ENCODE measurements around the gene KRTDAP.
"Not testable (repeated sequence)": the region's sequence is repeated elsewhere in the genome, so short reads cannot be mapped to it uniquely, and the experiment has no call there.

Gene KRTDAP

DNA sequence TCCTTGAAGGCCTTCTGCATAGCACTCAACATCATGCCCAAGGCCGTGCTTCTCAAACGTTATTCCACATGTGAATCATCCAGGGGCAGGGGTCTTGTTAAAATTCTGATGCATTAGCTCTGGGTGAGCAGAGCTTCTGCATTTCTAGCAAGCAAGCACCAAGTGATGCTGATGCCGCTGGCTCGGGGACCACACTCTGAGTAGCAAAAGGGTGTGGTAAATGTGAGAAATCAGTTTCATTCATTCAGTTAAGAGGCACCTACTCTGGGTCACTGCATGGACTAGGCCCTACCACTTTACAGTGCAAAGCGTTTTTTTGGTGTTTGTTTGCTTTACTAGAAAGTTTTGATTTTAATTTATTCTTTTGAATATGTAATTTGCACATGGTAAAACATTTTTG lies 7.2 kb downstream of the KRTDAP start:
- no peak for DNase-seq

DNA sequence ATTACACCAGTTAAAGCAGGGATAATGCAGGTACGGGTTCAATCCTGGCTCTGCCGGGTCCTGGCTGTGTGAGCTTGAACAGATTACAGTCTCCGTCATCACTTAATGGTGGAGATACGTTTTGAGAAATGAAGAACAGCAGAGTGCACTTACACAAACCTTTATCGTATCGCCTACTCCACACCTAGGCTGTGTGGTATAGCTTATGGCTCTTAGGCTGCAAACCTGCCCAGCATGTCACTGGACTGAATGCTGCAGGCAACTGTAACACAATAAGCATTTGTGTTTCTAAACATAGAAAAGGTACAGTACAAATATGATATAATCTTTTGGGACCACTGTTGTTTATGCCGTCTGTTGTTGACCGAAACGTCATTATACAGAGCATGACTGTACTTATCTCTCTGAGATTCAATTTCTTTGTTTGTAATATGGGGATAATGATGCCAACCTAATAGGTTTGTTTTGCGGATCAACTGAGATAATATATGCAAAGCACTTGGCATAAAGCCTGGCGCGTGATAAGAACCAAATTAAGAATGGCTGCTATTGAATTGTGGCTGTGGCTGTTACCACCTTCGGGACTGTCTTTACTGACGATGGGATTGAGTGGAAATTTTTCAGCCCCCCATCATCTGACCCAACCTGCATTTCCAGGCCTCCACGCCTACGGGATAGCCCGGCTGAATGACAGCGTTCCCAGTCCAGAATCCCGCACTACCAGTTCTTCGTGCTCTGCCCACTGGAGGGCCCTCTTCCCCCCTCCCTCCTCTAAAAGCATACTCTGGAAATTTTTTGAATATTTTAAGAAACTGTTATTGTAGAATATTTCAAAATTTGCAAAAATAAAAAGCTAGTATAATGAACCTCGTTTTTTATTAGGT lies 11.2 kb downstream of the KRTDAP start:
- DNase-seq = no peak

- DNase-seq = no peak
These were observed 14.1 kb downstream of the KRTDAP start for GRCh38 chr19:35476149-35476548.

DNA sequence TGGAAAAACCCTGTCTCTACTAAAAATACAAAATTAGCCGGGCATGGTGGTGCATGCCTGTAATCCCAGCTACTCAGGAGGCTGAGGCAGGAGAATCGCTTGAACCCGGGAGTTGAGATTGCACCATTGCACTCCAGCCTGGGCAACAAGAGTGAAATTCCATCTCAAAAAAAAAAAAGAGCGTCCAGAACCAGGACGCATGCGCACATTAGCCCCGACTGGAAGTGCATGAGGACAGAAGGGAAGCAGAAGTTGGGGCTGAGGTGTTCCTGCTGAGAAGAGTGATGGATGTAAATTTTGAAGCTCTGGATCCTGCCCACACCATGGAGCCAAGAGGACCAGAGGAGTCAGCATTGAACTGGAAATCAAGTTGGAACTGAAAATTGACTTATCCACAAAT lies 15.7 kb downstream of the KRTDAP start:
- DNase-seq = not testable (repeated sequence)

DNA sequence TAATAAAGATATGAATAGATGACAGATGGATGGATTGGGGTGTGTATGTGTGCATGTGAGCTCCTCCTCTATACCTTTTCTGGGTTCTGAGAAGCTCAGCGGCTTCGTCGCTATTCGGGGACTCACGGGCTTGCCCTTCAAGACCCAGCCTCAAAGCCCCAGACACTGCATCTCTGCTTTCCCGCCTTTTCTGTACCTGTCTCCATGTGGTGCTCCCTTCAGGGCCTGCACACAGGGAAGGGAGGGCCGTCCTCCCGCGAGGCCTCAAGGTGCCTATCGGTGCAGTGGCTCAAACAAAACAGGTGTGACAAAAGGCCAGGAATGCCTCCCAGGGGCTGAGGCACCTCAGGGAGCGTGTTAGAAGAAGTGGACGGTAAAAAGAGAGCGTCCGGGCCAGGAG lies 16.2 kb downstream of the KRTDAP start:
- no peak for DNase-seq

- no peak for DNase-seq
These were observed 18.3 kb downstream of the KRTDAP start for GRCh38 chr19:35471946-35472345.

- DNase-seq = not testable (repeated sequence)
These were observed 19.2 kb downstream of the KRTDAP start for GRCh38 chr19:35471075-35471474.

DNA sequence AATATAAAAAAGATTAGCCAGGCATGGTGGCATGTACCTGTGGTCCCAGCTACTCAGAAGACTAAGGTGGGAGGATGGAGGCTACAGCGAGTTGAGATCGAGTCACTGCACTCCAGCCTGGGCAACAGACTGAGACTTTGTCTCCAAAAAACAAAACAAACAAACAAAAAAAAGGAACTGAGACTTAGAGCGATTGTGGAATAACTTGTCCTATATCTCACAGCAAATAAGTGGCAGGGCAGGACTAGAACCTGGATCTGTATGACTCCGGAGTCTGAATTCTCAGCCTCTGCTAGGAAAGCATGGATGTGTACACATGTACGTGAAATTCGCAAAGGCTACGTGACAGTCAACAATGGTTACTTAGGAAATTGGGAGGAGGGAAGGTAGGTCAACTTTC lies 20.1 kb downstream of the KRTDAP start:
- no peak for DNase-seq

DNA sequence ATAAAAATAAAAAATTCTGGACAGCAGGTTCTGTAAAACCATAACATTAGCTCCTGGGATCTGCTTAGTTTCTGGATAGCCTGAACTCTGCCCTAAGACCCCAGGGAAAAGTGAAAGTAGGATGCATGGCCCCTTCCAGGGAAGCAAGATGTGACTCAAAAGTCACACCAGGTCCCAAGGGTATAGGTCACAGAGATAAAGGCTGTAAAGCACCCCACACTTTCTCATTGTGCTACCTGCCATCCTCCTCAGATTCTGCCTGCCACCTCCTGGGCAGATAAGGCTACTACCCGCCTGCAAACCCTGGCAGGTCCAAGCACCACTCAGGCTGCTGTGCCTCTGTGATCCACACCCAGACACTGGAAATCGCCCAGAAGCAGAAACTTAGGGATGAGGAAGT lies 21.6 kb downstream of the KRTDAP start:
- peak; percentile 45 to 54 for DNase-seq

- DNase-seq = no peak
These were observed 24.0 kb downstream of the KRTDAP start for GRCh38 chr19:35466259-35466658.

GRCh38 chr19:35462956-35463355 lies 27.3 kb downstream of the KRTDAP start:
- DNase-seq = not testable (repeated sequence)

DNA sequence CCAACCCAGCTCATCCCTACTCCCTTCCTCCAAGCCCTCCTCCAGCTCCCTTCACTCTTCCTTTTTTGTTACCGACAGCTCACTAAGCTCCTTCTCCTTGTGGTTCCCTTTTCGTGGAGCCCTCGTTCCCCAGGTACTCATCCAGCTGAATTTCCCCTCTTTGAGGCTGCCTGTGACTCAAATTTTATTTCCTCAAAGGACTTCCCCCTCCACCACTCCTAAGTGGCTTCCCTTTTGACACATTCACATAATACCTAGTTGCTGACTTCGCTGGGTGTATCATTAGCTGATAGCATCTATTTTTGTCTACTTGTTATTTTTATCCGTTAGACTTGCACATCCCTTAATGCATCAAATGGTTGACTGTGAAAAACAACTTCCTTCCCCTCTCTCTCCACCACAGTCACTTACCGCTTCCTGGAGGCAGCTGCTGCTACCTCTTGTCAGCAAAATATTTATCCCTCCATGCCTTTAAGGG lies 27.7 kb downstream of the KRTDAP start:
- DNase-seq = peak in 1 of 2 experiments; percentile 24

- not testable (repeated sequence) for DNase-seq
These were observed 28.5 kb downstream of the KRTDAP start for GRCh38 chr19:35461788-35462187.

DNA sequence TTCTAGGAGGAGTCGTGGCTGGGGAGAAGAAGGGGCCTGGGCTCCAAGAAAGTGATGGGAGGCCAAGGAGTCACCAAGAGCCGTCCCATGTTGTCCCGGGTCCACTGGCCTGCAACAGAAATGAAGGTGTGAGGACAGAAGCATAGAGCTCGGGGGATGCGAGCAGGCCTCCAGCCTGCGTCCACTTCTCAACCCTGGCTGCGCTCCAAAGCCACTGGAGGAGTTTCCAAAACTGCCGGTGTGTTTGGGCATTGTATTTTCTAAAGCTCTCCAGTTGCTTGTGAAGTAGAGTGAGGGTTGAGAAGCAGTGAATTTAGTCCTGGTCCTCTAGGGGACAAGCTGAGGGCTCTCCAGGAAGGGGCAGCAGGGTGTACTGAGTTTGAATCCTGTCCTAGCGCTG lies 29.2 kb downstream of the KRTDAP start:
- no peak for DNase-seq

DNA sequence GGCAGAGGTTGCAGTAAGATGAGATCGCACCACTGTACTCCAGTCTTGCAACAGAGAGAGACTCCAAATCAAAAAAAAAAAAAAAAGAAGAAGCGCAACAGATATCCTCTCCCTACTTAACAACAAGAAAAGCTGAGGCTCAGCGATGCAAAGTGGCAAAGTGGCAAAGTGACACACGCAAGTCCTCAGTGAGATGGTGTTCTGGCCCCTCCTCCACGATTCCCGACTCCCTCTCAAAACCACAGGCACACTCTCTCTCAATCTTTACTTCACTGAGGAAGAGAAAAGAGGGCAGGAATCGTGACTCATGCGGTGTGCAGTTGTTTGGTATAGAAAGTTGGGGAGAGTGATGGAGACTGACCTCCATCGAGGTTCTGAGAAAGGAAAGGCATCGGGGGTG lies 29.7 kb downstream of the KRTDAP start:
- DNase-seq = no peak

- DNase-seq = no peak
These were observed 30.7 kb downstream of the KRTDAP start for GRCh38 chr19:35459414-35460082.

DNA sequence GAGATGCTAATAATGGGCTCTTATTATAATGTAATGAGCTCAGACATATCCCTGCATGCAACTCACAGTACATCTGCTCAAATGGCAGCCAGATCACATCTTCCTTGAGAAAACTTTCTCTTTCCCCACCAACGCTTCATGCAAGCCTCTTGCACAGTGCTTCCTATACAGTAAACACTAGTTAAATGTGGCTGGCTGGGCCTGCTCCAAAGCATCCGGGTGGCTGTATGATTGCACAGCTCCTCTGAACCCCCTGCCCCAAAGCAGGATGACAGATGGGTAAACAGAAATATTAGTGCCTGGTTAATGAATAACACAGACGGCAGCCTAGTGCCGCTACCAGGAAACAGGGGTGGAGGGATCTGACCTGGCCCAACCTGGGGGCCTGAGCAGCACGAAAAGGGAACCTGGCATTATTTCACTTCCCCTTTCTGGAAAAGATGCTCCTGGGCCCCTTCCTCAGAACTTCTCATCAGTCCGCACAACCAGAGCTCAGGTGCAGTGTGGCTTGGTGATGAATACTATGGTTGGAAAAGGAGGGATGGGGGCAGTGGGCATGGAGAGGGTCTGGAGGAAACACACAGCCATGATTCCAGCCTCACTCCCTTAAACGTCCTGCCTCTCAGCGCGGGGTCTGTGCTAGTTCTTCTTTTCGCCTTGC lies 31.4 kb downstream of the KRTDAP start:
- no peak for DNase-seq

- DNase-seq = no peak
These were observed 32.1 kb downstream of the KRTDAP start for GRCh38 chr19:35458192-35458591.

- DNase-seq = no peak
These were observed 33.1 kb downstream of the KRTDAP start for GRCh38 chr19:35457173-35457572.

DNA sequence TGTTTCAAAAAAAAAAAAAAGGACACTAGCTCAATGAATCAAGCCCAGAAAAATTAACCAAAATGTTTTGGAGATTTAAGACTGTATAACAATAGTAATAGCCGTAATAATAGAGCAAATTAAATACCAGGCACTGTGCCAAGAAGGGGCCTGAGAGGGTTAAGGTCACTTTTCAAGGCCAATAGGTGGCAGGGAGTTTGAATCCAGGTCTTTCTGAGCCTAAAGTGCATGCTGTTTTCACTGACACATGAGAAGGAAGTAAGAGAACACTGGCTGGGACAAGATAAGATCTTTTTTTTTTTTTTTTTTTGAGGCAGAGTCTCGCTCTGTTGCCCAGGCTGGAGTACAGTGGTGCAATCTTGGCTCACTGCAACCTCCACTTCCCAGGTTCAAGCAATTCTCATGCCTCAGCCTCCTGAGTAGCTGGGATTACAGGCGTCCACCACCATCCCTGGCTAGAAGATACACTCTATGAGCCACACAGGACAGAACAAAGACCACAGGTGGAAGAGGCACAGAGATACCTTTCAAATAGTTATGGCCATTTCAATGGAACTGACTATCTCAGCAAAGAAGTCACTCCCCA lies 34.6 kb downstream of the KRTDAP start:
- no peak for DNase-seq

DNA sequence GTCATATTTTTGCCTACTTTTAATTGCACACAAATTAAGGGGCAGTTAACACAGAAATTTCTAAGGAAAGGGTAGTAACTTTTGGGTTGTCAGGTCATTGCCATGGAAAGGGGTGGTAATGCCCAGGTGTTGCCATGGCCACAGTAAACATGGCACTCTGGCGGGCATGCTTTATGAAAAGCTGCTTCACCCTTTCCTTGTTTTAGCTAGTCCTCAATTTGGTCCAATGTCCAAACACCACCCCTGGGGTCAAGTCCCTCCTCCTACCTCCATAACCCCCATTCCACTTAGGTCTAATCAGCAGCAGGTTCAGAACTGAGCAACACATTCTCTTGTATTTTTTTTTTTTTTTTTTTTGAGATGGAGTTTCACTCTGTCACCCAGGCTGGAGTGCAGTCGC lies 35.6 kb downstream of the KRTDAP start:
- no peak for DNase-seq

- DNase-seq = peak in 1 of 2 experiments; percentile 3
These were observed 38.7 kb downstream of the KRTDAP start for GRCh38 chr19:35451338-35452096.
